ENCODE results near the gene MKX.
"Not testable (repeated sequence)": the region's sequence is repeated elsewhere in the genome, so short reads cannot be mapped to it uniquely, and the experiment has no call there.

The MKX gene

DNA sequence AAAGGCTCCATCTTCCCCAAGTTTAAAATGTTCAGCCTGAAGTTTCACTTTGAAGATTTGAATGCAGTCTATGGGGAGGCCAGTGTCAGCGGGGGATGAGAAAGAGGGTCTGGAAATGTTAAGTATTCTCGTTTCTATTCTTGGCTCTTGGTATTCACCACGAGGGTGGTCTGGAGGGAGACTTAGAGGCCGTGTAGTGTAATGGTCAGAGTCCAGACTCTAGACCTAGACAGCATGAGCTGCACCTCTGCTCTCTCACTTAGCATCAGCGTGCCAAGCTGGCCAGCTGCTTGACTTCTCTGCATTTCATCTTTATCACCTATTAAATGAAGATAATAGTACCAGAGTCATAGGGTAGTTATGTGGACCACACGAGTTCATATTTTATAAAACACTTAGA is 57.9 kb downstream of the MKX start:
- peak; percentile 12 for DNase-seq

DNA sequence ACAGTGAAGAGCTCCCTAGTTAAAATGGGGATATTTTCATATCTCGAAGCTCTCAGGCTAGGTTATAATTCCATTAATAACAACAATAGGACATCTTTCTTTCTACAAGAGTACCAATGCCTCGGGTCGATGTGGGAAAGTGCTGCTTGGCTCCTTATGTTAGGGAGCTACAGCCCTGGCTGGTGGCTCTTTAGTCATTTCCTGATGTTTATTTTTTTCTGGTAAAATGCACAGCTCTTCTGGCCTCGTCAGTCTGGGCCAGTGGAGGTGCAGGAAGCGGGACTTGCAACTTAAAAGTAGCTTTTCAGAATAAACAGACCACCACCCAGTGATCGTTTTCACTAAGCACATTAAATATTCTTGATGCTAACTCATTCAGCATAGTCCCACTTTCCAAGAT is 58.3 kb downstream of the MKX start:
- DNase-seq, result peak; percentile 60

- DNase-seq, result peak; percentile 23
These were observed 59.9 kb downstream of the MKX start for GRCh38 chr10:27685681-27686080.

DNA sequence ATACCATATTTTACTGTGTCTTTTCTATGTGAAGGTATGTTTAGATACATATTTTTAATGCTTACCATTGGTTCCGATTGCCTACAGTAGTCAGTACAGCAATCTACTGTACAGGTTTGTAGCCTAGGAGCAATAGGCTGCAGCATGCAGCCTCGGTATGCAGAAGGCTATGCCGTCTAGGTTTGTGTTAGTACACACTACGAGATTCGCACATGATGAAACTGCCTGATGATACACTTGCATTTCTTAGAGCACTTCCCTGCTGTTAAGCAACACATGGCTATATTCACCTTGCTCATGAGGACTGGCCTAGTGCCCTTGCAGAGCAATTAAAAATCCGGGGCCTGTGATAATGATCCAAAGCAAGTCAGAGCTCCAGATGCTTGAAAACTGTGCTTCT is 62.4 kb downstream of the MKX start:
- DNase-seq, result no peak

GRCh38 chr10:27681795-27682194 is 63.8 kb downstream of the MKX start:
- DNase-seq, result not testable (repeated sequence)

DNA sequence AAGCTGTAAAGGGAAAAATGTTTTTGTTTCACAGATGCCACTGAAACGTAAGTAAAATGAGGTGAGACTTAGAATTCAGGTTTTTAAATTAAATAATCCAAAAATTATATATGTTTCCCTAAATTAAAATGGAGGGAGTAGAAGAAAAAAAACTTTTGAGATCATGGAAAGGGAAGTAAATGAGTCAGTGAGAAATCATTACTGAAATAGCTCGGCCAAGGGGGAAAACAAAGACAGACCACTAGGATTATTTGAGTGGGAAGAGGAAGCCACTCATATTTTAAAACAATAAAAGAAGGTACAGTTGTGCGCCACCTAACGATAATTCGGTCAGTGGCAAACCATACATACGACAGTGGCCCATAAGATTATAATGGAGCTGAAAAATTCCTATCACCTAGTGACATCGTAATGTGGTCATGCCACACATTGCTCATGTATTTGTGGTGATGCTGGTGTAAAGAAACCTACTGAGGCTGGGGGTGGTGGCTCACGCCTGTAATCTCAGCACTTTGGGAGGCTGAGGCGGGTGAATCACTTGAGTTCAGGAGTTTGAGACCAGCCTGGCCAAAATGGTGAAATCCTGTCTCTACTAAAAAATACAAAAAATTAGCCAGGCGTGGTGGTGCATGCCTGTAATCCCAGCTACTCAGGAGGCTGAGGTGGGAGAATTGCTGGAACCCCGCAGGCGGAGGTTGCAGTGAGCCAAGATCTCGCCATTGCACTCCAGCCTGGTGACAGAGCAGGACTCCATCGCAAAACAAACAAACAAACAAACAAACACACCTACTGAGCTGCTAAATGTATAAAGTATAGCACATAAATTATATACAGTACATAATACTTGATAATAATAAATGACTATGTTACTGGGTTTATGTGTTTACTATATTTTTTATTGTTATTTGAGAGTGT is 64.7 kb downstream of the MKX start:
- peak; percentile 53 for DNase-seq

GRCh38 chr10:27680006-27680557 is 65.5 kb downstream of the MKX start:
- DNase-seq, result no peak

DNA sequence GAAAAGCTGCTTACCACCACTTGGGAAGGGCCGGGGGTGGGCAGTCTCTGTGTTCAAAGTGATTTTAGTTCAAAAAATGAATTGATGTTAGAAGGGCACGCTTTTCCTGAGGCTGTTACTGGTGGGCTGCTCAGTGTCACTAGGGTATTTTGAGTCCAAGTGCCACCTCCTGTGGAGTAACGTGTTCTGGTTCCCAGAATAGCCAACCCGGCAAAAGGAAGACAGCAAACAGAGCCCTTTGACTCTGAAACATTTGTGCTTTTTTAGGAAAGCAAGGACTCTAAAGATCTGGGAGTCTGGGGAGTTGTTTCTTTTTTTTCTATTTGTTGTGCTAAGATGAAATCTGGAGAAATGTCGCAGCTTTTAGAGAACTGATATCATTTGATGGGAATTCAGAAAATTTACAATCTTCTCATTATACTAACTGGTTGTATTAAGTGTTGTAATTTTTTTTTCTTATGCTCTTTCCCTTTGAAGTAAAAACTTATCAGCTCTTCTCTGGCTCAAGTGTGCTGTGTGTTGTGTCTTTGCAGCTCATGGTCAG is 66.2 kb downstream of the MKX start:
- no peak for DNase-seq

DNA sequence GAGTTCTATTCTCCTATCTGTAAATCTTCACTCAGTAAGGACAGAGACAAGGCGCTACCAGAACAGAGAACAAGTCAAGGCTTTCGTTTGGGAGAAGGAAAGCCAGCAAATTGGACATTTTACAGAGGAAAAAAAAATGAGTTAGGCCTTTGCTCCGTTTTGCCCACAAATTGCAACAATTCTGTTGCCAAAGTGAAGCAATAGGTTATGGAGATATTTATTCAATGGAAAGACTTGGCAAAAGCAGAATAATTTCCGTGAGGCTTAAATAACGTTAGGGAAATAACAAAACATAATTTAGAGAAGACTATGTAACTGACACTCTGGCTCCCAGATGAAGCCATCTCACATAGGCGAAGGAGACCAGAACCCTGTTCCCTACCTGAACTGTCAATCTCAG is 67.5 kb downstream of the MKX start:
- DNase-seq, result no peak

GRCh38 chr10:27673065-27673464 is 72.6 kb downstream of the MKX start:
- no peak for DNase-seq

DNA sequence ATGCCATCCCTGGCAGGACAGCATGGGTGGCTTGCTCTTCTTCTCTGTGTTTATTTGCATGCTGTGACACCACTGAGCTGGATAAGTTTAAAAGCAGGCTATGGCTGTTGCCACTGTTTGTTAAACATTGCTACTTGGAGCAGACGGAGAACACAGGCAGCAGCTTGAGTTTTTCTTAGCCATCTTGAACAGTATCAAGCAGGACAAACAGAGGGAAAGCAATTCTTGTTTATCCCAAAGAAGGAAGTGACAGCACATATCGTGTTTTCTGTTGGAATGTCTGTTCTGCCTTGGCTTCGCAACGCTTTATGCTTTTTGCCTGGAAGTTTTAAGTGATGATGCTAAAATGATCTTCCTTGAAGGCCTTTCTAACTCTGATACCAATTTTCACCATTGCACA is 73.8 kb downstream of the MKX start:
- no peak for DNase-seq

GRCh38 chr10:27664461-27664860 is 81.2 kb downstream of the MKX start:
- DNase-seq, result no peak

DNA sequence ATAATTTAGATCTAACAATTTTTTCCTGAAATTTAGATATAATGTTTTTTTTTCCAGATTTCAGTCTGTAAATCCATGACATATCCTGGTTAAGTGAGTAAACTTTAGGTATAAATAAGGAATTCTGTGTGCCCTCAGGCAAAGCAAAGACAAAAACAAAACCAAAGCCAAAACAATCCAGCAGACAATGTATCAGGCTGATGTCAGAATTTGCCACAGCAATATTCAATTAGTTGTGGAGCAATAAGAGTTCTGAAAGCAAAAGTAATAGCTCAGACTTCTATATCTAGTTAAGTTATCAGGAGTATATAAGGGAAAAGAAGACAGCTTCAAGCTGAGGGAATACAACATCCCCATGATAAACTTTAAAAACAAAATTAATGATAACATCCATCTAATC is 82.0 kb downstream of the MKX start:
- DNase-seq, result peak; percentile 43

DNA sequence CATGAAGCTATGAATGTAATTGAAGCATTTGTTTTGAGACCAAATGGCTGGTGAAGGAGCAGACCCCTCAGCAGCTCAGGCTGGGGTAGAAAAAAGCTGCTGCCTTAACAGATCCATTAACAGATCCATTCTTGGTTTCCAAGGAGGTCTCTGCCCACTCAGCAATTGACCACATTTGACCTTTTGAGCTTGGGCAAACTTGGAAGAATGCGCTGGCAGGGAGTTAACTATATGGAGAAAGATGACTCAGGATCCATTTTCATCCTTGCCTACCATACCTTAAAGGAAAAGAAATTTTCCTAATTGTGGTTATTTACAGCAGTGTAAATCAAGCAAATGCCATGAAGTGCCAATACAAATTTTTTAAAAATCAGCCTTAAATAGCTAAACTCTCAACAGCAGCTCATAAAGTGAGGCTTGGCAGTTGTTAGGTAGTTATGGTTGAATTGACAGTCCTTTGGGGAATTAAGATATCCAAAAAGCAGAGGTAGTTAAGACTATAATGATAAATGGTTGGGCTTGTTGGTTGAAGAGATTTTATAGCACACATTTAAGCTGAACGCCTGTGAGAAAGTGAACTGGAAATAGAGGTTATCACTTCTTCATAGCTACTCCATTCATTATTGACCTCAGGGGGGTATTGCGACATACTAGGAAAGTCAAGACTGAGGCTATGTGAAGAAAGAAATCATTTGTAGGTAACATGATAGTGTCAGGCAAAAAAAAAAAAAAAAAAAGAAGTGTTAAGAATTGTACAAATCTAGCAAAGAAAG is 83.9 kb downstream of the MKX start:
- peak; percentile 81 for DNase-seq

DNA sequence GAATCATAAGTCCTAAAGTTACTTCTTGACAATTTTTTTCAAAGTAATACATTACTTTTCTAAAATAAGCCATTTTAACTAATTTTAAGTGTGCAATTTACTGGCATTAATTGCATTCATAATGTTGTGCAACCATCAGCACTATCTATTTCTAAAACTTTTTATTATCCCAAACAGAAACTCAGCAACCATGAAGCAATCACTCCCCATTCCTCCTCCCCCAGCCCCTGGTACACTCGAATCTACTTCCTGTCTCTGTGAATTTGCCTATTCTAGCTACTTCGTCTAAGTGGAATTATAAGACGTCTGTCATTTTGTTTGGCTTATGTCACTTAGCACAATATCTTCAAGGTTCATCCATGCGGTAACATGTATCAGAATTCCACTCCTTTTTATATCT is 84.9 kb downstream of the MKX start:
- DNase-seq, result no peak

GRCh38 chr10:27660268-27660667 is 85.4 kb downstream of the MKX start:
- no peak for DNase-seq

DNA sequence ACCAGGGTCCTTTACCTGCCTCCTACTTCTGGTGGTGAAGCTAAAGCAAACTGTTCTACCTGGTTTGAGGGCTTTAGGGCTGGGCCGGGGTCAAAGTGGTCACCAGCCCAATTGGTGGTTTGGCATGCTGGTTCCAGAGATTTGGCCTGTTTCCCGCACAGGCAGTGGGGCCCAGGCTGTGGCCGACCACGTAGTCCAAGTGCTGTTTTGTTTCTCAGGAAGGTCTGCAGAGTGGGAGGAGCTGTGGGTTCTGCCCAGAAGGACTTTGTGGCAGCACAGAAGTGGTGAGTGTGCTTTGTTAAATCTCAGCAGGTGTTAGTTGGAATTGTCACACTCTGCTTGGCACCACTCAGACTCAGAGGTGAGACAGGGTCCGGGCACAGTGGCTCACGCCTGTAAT is 85.8 kb downstream of the MKX start:
- DNase-seq, result peak; percentile 14

- peak; percentile 79 for DNase-seq
These were observed 86.8 kb downstream of the MKX start for GRCh38 chr10:27658788-27659187.

GRCh38 chr10:27655296-27655695 is 90.3 kb downstream of the MKX start:
- no peak for DNase-seq

- DNase-seq, result no peak
These were observed 91.3 kb downstream of the MKX start for GRCh38 chr10:27654284-27654683.

DNA sequence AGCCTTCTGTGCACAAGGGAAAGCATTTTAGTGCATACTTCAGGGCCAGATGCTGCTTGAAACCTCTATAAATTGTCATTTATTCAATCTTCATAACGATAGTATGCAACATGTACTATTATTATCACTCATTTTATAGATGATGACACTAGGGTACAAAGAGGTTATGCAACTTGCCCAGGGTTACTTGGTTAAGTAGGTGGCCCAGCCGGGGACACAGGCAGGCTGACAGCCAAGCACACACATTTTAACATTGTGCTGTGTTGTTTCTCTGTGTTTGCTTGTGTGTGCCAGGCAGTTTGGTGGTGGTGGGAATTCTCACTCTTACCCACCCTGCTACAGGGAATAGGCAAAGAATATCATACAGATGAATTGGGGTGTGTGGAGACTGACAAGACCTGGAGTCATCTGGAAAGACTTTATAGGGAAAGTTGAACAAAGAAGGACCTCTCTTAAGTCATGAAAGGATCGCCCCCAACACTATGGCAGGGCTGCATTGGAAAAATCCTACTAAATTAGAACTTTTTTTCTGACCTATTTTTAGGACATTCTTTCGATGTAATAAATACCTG is 98.9 kb downstream of the MKX start:
- no peak for DNase-seq

GRCh38 chr10:27646194-27646593 is 99.4 kb downstream of the MKX start:
- DNase-seq, result peak; percentile 91

- peak; percentile 21 for DNase-seq
These were observed 101.2 kb downstream of the MKX start for GRCh38 chr10:27644307-27644939.

Measured in EL (cell line).